A673 (cell line): ENCODE data around the gene NOS1AP. TPM values are rescaled to one million over a fixed set of nuclear protein-coding genes. Genes with fewer than 3 reads are reported as not detected.

Source experiments
- BruUV-seq: library from RNA; stranded (reverse); fragments of 400-500 nt; replicated peaks from 2 replicates; lab custom pipeline; 2021; lab: Mats Ljungman, UMichigan
- CTCF ChIA-PET: fragments of 300-600 bp; sonication (Branson Sonifier 250); formaldehyde crosslinking; loops from one replicate; lab custom pipeline; 2022; ENCODE audit warnings: antibody characterized with exemption; lab: Charles Lee
- POLR2A ChIA-PET: fragments of 300-600 bp; sonication (Branson Sonifier 250); formaldehyde crosslinking; loops from one replicate; lab custom pipeline; 2022; ENCODE audit warnings: antibody characterized with exemption; ENCODE audit not compliant: low non-redundant PET; lab: Charles Lee
- DNase-seq: peaks from one replicate; pipeline ENCODE4 v3.0.0-alpha.2; 2015; ENCODE audit warnings: low spot score
- H3K27ac ChIP-seq: fragments of 200-600 bp; sonication (generic); 2 replicates; pipeline ENCODE4 v1.5.1; 2016; ENCODE audit warnings: mixed run types, low read depth, mild to moderate bottlenecking, mixed read lengths, antibody characterized with exemption, low read length; ENCODE audit not compliant: poor library complexity, severe bottlenecking
- H3K27me3 ChIP-seq: fragments of 200-600 bp; sonication (generic); replicated peaks from 2 replicates; pipeline ENCODE4 v1.6.1; 2017; ENCODE audit warnings: mixed run types, low read depth, mild to moderate bottlenecking, mixed read lengths, antibody characterized with exemption, low read length; ENCODE audit not compliant: insufficient read depth, poor library complexity
- H3K36me3 ChIP-seq: fragments of 200-600 bp; sonication (generic); 2 replicates; pipeline ENCODE4 v1.6.1; 2016; ENCODE audit warnings: mixed run types, mild to moderate bottlenecking, mixed read lengths, antibody characterized with exemption, low read length; ENCODE audit not compliant: insufficient read depth, poor library complexity, severe bottlenecking
- H3K4me1 ChIP-seq: fragments of 200-600 bp; sonication (generic); 2 replicates; pipeline ENCODE4 v1.6.1; 2017; ENCODE audit warnings: mixed run types, mild to moderate bottlenecking, mixed read lengths, antibody characterized with exemption, low read length; ENCODE audit not compliant: insufficient read depth, poor library complexity, severe bottlenecking
- H3K4me3 ChIP-seq: fragments of 200-600 bp; sonication (generic); 2 replicates; pipeline ENCODE4 v1.5.1; 2016; ENCODE audit warnings: low read depth, mixed run types, mild to moderate bottlenecking, mixed read lengths, low read length; ENCODE audit not compliant: poor library complexity, severe bottlenecking
- H3K9me3 ChIP-seq: fragments of 200-600 bp; sonication (generic); 2 replicates; pipeline ENCODE4 v1.6.1; 2016; ENCODE audit warnings: mixed run types, low read depth, mild to moderate bottlenecking, mixed read lengths, antibody characterized with exemption, low read length; ENCODE audit not compliant: poor library complexity, severe bottlenecking
- EZH2 ChIP-seq: fragments of 200-600 bp; sonication (generic); IDR thresholded peaks from 2 replicates; pipeline ENCODE4 v1.6.1; 2017; ENCODE audit warnings: borderline replicate concordance, low read depth, mild to moderate bottlenecking, mixed read lengths, antibody characterized with exemption, low read length; ENCODE audit not compliant: poor library complexity, severe bottlenecking
- intact Hi-C: fragments of 100-400 bp; cut with micrococcal nuclease; formaldehyde crosslinking; loops from one replicate; pipeline ENCODE4 v1.10.0; 2022; ENCODE audit not compliant: unreplicated experiment
- total RNA-seq: library from RNA; stranded (reverse); gene quantifications from 2 replicates; pipeline ENCODE4 v1.2.3, GENCODE V29; 2021
- TF ChIP-seq, protein P1 (sequence below): fragments of 300-800, 200-600 bp; sonication (generic); conservative IDR thresholded peaks from 2 replicates; pipeline ENCODE4 v1.5.1; 2017; ENCODE audit warnings: low read depth, mild to moderate bottlenecking, antibody characterized with exemption, low read length, moderate library complexity, mixed read lengths

NOS1AP gene
- total RNA-seq, 1 experiment from 2014 or later, result 28.0 TPM

DNA sequence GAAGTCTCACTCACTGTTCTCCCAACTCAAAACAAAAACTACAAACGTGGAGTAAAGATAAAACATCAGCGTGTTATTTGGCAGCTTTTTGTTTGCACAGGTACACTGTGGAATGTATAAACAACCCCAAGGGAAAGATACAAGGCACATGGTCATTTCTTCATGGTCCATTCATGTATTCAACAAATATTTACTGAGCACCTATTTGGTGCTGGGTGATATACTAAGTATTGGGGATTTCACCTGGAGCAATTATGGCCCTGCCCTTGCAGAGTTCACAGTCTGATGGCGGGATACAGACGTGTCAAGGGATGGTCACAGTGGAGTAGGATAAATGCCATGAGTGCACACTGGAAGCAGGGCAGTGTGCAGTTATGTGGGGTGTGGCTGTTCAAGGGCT is 171.1 kb downstream of the NOS1AP start:
- H3K27ac ChIP-seq, result no peak overlapping the region
- no peaks in the 10 kb centered on the region for H3K36me3 ChIP-seq
- POLR2A ChIA-PET, result no interaction called here
- peaks cover 26% of the 10 kb centered on the region for H3K4me1 ChIP-seq
- DNase-seq, result no peak
- intact Hi-C loops, result no loop called here
- no peak overlapping the region for H3K4me3 ChIP-seq
- no peak for TF ChIP-seq EZH2
- H3K27me3 ChIP-seq, result no peaks in the 10 kb centered on the region
- H3K9me3 ChIP-seq, result no peaks in the 10 kb centered on the region
- no TSS peak for BruUV-seq
- CTCF ChIA-PET, result no interaction called here

- no peaks in the 10 kb centered on the region for H3K27me3 ChIP-seq
- H3K9me3 ChIP-seq, result no peaks in the 10 kb centered on the region
- ChIA-PET POLR2A (interaction anchor here (0.7 kb wide), 1 partner anchor 190 kb away, joined by 3 read pairs; no protein-coding TSS in a partner anchor), CTCF (no interaction called here)
- TF ChIP-seq EZH2, result no peak
- TF ChIP-seq, protein P1, sequence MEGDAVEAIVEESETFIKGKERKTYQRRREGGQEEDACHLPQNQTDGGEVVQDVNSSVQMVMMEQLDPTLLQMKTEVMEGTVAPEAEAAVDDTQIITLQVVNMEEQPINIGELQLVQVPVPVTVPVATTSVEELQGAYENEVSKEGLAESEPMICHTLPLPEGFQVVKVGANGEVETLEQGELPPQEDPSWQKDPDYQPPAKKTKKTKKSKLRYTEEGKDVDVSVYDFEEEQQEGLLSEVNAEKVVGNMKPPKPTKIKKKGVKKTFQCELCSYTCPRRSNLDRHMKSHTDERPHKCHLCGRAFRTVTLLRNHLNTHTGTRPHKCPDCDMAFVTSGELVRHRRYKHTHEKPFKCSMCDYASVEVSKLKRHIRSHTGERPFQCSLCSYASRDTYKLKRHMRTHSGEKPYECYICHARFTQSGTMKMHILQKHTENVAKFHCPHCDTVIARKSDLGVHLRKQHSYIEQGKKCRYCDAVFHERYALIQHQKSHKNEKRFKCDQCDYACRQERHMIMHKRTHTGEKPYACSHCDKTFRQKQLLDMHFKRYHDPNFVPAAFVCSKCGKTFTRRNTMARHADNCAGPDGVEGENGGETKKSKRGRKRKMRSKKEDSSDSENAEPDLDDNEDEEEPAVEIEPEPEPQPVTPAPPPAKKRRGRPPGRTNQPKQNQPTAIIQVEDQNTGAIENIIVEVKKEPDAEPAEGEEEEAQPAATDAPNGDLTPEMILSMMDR, result no peak
- DNase-seq, result no peak
- H3K4me3 ChIP-seq, result no peak overlapping the region
- peaks cover 21% of the 10 kb centered on the region for H3K4me1 ChIP-seq
- BruUV-seq, result no TSS peak
- H3K27ac ChIP-seq, result no peak overlapping the region
- H3K36me3 ChIP-seq, result no peaks in the 10 kb centered on the region
- intact Hi-C loops, result no loop called here
Measured at GRCh38 chr1:162242804-162243203, 173.3 kb downstream of the NOS1AP start.

- ChIA-PET POLR2A (no interaction called here), CTCF (no interaction called here)
- intact Hi-C loops, result no loop called here
- Histone ChIP-seq H3K36me3 (no peaks in the 10 kb centered on the region), H3K27ac (no peak overlapping the region), H3K9me3 (no peaks in the 10 kb centered on the region), H3K4me3 (no peak overlapping the region), H3K27me3 (no peaks in the 10 kb centered on the region), H3K4me1 (peaks cover 11% of the 10 kb centered on the region)
- BruUV-seq, result no TSS peak
- DNase-seq, result no peak
- TF ChIP-seq EZH2, result no peak
- TF ChIP-seq, protein P1, result no peak
Measured at GRCh38 chr1:162248854-162249535, 179.5 kb downstream of the NOS1AP start.
